Sigmoid colon (tissue), 7 donors: ENCODE measurements around the gene POT1. TPM values are rescaled to one million over a fixed set of nuclear protein-coding genes. Genes with fewer than 3 reads are reported as not detected.

ENCODE experiments used
- DNase-seq: peaks from one replicate; pipeline ENCODE4 v3.0.0-alpha.2; 2019
- H3K27ac ChIP-seq, 4 donors: fragments of 200-600 bp; sonication (generic); one replicate each; pipeline ENCODE4 v1.5.1; 2016 to 2019; ENCODE audit warnings: mild to moderate bottlenecking in 1 of 4
- H3K27me3 ChIP-seq, 3 donors: fragments of 200-600 bp; sonication (generic); one replicate each; pipeline ENCODE4 v1.5.1; 2019; ENCODE audit warnings: mild to moderate bottlenecking in 1 of 3
- H3K36me3 ChIP-seq, 4 donors: fragments of 200-600 bp; sonication (generic); one replicate each; pipeline ENCODE4 v1.5.1; 2016 to 2019
- H3K4me1 ChIP-seq, 4 donors: fragments of 200-600 bp; sonication (generic); one replicate each; pipeline ENCODE4 v1.5.1; 2017 to 2019
- H3K4me3 ChIP-seq, 4 donors: fragments of 200-600 bp; sonication (generic); one replicate each; pipeline ENCODE4 v1.5.1; 2017 to 2019; ENCODE audit warnings: mild to moderate bottlenecking in 2 of 4, moderate library complexity in 1 of 4
- H3K9me3 ChIP-seq, 4 donors: fragments of 200-600 bp in 3 of 4; sonication (generic) in 3 of 4; one replicate each; pipeline versions ENCODE4 v1.5.1 to v1.6.1; 2013 to 2019
- EP300 ChIP-seq, 4 donors: sonication (generic); formaldehyde crosslinking; IDR thresholded peaks; one replicate each; pipeline ENCODE4 v1.6.1; 2017; ENCODE audit warnings: antibody characterized with exemption in 4 of 4
- POLR2A ChIP-seq, 2 donors: fragments of 450-650 bp; IDR thresholded peaks; one replicate each; pipeline ENCODE4 v1.6.1; 2016; ENCODE audit warnings: antibody characterized with exemption in 2 of 2, mild to moderate bottlenecking in 2 of 2, moderate library complexity in 2 of 2
- POLR2AphosphoS5 ChIP-seq, 4 donors: sonication (generic); formaldehyde crosslinking; IDR thresholded peaks; one replicate each; pipeline ENCODE4 v1.6.1; 2017; ENCODE audit warnings: antibody characterized with exemption in 4 of 4
- WGBS, 2 donors: extraction: QIAGEN DNeasy Blood & Tissue Kit; methylation state at CpG; one replicate each; pipeline ENCODE4 v1.1.7; 2013; 5-methylcytosine and 5-hydroxymethylcytosine counted together
- intact Hi-C: fragments of 100-400 bp; cut with DNase I; formaldehyde crosslinking; loops from one replicate; pipeline ENCODE4 v1.15.1; 2023
- polyA plus RNA-seq, 3 donors: library from polyadenylated mRNA; stranded (reverse); fragments of 200-250 nt; gene quantifications; one replicate each; pipeline ENCODE4 v1.2.3, GENCODE V29; 2013
- total RNA-seq, 4 donors: library from RNA; depleted of rRNA; stranded (reverse); fragments of >200 nt; gene quantifications; one replicate each; pipeline ENCODE4 v1.1.0, GENCODE V29; 2016
- TF ChIP-seq, protein P1 (sequence below), 4 experiments: fragments of 450-650 bp in 3 of 4; fragments of 200-600 bp in 1 of 4; IDR thresholded peaks; one replicate each; pipeline ENCODE4 v1.5.1; 2016 to 2019; ENCODE audit warnings: antibody characterized with exemption in 4 of 4, mild to moderate bottlenecking in 3 of 4, moderate library complexity in 2 of 4
- donor health status: healthy with polysubstance abuse.
- donor health status: Bipolar disorder and iron deficiency.
- donor health status: healthy.

POT1 gene
- total and polyA plus RNA-seq, 7 donors: 3.6 to 26.2 (median 18.9) TPM

DNA sequence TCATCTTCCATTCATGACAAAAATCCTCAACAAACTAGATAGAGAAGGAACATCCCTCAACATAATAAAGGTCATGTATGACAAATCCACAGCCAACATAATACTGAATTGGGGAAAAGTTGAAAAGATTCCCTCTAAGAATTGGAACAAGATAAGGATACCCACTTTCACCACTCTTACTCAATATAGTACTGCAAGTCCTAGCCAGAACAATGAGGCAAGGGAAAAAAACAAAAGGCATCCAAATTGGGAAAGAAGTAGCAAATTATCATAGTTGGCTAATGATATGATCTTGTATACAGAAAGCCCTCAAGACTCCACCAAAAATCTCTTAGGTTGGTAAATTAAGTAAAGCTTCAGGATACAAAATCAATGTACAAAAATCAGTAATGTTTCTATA, 4.7 kb downstream of the POT1 start:
- Histone ChIP-seq H3K4me1 (peaks cover 0 to 18% (median 12%) of the 10 kb centered on the region in 4 donors), H3K27me3 (no peaks in the 10 kb centered on the region), H3K4me3 (no peak overlapping the region), H3K27ac (no peak overlapping the region), H3K36me3 (no peaks in the 10 kb centered on the region), H3K9me3 (no peaks in the 10 kb centered on the region)
- intact Hi-C loops: loop anchor here (10.0 kb wide), 1 partner anchor 1390 kb away; the partner anchor contains the start of gene IQUB
- DNase-seq: no peak
- TF ChIP-seq EP300 (IDR thresholded peaks at IDR 0.05) (no peak), POLR2AphosphoS5 (IDR thresholded peaks at IDR 0.05) (no peak), POLR2A (IDR thresholded peaks at IDR 0.05) (no peak)
- TF ChIP-seq, protein P1, sequence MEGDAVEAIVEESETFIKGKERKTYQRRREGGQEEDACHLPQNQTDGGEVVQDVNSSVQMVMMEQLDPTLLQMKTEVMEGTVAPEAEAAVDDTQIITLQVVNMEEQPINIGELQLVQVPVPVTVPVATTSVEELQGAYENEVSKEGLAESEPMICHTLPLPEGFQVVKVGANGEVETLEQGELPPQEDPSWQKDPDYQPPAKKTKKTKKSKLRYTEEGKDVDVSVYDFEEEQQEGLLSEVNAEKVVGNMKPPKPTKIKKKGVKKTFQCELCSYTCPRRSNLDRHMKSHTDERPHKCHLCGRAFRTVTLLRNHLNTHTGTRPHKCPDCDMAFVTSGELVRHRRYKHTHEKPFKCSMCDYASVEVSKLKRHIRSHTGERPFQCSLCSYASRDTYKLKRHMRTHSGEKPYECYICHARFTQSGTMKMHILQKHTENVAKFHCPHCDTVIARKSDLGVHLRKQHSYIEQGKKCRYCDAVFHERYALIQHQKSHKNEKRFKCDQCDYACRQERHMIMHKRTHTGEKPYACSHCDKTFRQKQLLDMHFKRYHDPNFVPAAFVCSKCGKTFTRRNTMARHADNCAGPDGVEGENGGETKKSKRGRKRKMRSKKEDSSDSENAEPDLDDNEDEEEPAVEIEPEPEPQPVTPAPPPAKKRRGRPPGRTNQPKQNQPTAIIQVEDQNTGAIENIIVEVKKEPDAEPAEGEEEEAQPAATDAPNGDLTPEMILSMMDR (IDR thresholded peaks at IDR 0.05): no peak

DNA sequence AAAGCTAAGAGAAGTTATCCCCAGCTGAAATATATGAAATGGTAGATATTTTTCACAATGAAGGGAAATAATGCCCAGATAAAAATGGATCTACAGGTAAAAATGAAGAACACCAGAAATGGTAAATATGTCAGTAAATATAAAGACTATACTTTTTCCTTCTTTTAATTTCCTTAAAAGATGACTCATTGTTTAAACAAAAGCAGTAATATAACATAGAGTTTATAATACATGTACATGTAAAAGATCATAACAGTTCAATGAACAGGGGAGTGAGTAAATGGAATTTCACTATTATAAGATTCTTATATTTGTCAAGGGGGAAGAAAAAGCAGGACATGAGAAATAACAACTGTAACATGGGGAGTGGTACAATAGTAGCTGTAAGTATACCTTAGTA, 7.4 kb downstream of the POT1 start:
- no peaks in the 10 kb centered on the region for H3K9me3 ChIP-seq
- H3K36me3 ChIP-seq: no peaks in the 10 kb centered on the region
- no peak overlapping the region for H3K4me3 ChIP-seq
- TF ChIP-seq POLR2AphosphoS5 (IDR thresholded peaks at IDR 0.05) (no peak), EP300 (IDR thresholded peaks at IDR 0.05) (no peak)
- no peak for DNase-seq
- H3K4me1 ChIP-seq: peaks cover 0 to 4% (median 0%) of the 10 kb centered on the region in 4 donors
- H3K27ac ChIP-seq: no peak overlapping the region
- H3K27me3 ChIP-seq: no peaks in the 10 kb centered on the region
- intact Hi-C loops: loop anchor here (10.0 kb wide), 1 partner anchor 1387 kb away; the partner anchor contains the start of gene IQUB

DNA sequence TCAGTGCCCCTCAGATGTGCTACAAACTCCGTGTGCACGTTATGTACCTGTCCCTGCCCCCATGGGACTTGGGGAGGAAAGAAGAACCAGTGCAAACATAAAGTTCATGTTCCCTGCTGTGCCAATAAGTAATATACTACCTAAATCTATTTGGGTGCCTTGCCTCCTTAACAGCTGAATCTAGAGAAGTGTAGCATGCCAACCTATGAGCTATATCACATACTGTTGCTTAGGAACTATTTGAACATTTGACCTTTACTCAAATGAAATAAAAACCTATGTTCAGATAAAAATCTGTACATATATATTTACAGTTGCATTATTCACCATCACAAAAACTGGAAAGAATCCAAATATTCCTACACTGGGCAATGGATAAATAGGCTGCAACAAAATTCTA, 9.8 kb downstream of the POT1 start:
- intact Hi-C loops: loop anchor here (10.0 kb wide), 1 partner anchor 1385 kb away; the partner anchor contains the start of gene IQUB
- Histone ChIP-seq H3K9me3 (no peaks in the 10 kb centered on the region), H3K4me1 (no peaks in the 10 kb centered on the region), H3K4me3 (no peak overlapping the region), H3K27me3 (no peaks in the 10 kb centered on the region), H3K27ac (no peak overlapping the region), H3K36me3 (peaks cover 0 to 6% (median 0%) of the 10 kb centered on the region in 4 donors)
- 88 to 92% methylated on average over 2 of the region's 2 CpGs for WGBS, 2 donors
- no peak for DNase-seq
- no peak for TF ChIP-seq POLR2A (IDR thresholded peaks at IDR 0.05)
- TF ChIP-seq, protein P1 (IDR thresholded peaks at IDR 0.05): no peak
- no peak for TF ChIP-seq EP300 (IDR thresholded peaks at IDR 0.05)
- TF ChIP-seq POLR2AphosphoS5 (IDR thresholded peaks at IDR 0.05): no peak

DNA sequence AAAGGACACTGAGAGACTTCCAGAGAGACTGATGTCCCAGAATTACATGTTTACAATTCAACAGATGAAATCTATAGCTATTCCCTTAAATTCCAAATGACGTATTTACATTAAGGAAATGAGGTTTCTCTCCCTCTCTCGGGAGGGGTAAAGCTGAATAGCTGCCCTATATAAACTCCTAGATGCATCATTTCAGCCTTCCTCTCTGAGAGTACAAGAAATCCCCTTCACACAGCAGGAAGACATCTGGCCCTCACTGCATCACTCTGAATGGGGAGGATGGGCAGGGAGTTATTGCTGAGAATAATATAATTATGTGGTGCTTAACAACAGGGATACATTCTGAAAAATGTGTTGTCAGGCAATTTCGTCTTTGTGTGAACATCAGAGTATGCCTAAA, 11.0 kb downstream of the POT1 start:
- Histone ChIP-seq H3K4me1 (no peaks in the 10 kb centered on the region), H3K4me3 (no peak overlapping the region), H3K9me3 (no peaks in the 10 kb centered on the region), H3K36me3 (peaks cover 0 to 11% (median 0%) of the 10 kb centered on the region in 4 donors), H3K27me3 (no peaks in the 10 kb centered on the region), H3K27ac (no peak overlapping the region)
- no peak for DNase-seq
- TF ChIP-seq POLR2A (IDR thresholded peaks at IDR 0.05): no peak
- TF ChIP-seq, protein P1 (IDR thresholded peaks at IDR 0.05): no peak
- no peak for TF ChIP-seq EP300 (IDR thresholded peaks at IDR 0.05)
- TF ChIP-seq POLR2AphosphoS5 (IDR thresholded peaks at IDR 0.05): no peak
- 80 to 86% methylated on average over 3 of the region's 3 CpGs for WGBS, 2 donors
- intact Hi-C loops: no loop called here

DNA sequence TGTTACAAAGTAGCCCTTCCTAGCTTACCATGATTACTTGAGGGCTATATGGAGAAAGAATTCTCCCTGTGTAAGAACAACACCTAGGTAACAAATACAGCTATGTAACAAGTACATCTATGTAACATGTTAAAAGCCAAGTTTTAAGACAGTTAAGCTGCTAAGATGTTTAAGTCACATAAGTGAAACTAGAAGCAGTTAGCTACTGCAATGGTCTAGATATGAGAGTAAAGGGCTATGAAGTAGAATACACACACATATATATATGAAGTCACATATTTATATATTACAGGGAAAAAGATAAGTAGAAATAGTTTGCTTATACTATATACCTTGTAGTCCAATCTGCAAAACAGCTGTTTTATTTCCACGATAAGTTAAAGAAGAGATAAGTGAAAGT, 14.4 kb downstream of the POT1 start:
- H3K4me1 ChIP-seq: no peaks in the 10 kb centered on the region
- no peaks in the 10 kb centered on the region for H3K27me3 ChIP-seq
- WGBS, 2 donors: 91 to 94% methylated on average over 1 of the region's 1 CpG
- H3K36me3 ChIP-seq: peaks cover 0 to 11% (median 0%) of the 10 kb centered on the region in 4 donors
- TF ChIP-seq POLR2A (IDR thresholded peaks at IDR 0.05) (no peak), POLR2AphosphoS5 (IDR thresholded peaks at IDR 0.05) (no peak), EP300 (IDR thresholded peaks at IDR 0.05) (no peak)
- TF ChIP-seq, protein P1 (IDR thresholded peaks at IDR 0.05): no peak
- no peak overlapping the region for H3K27ac ChIP-seq
- no peaks in the 10 kb centered on the region for H3K9me3 ChIP-seq
- H3K4me3 ChIP-seq: no peak overlapping the region
- DNase-seq: no peak
- intact Hi-C loops: no loop called here
